Ectodermal cell (in vitro differentiated cells): ENCODE results near the gene BACH2.
A peak's percentile ranks its signal among the peaks of the same experiment; 100 is the strongest.

ENCODE experiments used
- H3K27ac ChIP-seq: 2 replicates; pipeline ENCODE4 v1.7.0; 2013; ENCODE audit warnings: mild to moderate bottlenecking, low read depth, low read length; ENCODE audit not compliant: insufficient read depth, poor library complexity, severe bottlenecking
- H3K27me3 ChIP-seq: 2 replicates; pipeline ENCODE4 v1.7.0; 2013; ENCODE audit warnings: mild to moderate bottlenecking, low read length; ENCODE audit not compliant: insufficient read depth, control insufficient read depth, poor library complexity, severe bottlenecking
- H3K36me3 ChIP-seq: one replicate; pipeline ENCODE4 v1.7.0; 2013; ENCODE audit warnings: low read length; ENCODE audit not compliant: control insufficient read depth, insufficient read depth
- H3K4me1 ChIP-seq: one replicate; pipeline ENCODE4 v1.7.0; 2013; ENCODE audit warnings: low read length; ENCODE audit not compliant: control insufficient read depth, insufficient read depth
- H3K4me3 ChIP-seq: 2 replicates; pipeline ENCODE4 v1.7.0; 2013; ENCODE audit warnings: low read depth, low read length, control low read depth; ENCODE audit not compliant: insufficient read depth
- H3K9me3 ChIP-seq: 2 replicates; pipeline ENCODE4 v1.7.0; 2013; ENCODE audit warnings: mild to moderate bottlenecking, low read length, moderate library complexity; ENCODE audit not compliant: control insufficient read depth
- WGBS, 2 experiments: methylation state at CpG; one replicate each; pipeline ENCODE4 v1.1.7; 2013; ENCODE audit warnings: missing lambda C conversion rate in 2 of 2; 5-methylcytosine and 5-hydroxymethylcytosine counted together

The BACH2 gene

DNA sequence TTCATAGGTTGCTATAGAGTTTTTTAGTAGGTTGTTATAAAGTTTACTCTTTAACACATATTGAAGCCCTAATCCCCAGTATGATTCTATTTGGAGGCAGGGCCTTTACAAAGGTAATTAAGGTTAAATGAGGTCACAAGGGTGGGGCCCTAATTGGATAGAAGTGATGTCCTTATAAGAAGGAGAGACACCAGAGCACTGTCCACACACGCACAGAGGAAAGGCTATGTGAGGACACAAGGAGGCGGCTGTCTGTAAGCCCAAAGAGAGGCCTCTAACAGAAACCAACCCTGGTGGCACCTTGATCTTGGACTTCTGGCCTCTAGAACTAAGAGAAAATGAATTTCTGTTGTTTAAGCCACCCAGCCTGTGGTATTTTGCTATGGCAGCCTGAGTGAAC is 303.8 kb downstream of the BACH2 start:
- H3K4me3 ChIP-seq: no peak overlapping the region
- no peaks in the 10 kb centered on the region for H3K9me3 ChIP-seq
- no peaks in the 10 kb centered on the region for H3K4me1 ChIP-seq
- 90 to 97% methylated on average over 2 of the region's 2 CpGs for WGBS, 2 experiments
- H3K27me3 ChIP-seq: no peaks in the 10 kb centered on the region
- no peaks in the 10 kb centered on the region for H3K36me3 ChIP-seq
- no peak overlapping the region for H3K27ac ChIP-seq

DNA sequence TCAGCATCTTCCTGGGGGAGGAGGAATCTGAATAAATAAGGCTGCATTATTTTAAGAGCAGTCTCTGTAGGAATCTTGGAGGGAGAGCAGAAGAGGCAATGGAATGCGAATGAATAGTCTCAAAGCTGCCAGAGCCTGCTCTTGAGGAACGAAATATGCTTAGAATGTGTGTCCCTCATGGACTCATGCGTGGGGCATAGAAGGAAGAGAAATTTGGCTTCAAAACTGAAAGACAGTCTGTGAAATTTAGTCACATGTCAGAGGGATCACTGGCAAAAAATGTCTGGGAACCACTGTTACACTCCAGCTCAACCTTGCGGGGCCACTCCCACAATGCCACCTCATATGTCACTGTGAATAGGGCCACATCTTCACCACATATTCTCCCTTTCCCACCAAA is 306.9 kb downstream of the BACH2 start:
- peaks cover 20% of the 10 kb centered on the region for H3K4me1 ChIP-seq
- no peaks in the 10 kb centered on the region for H3K27me3 ChIP-seq
- H3K36me3 ChIP-seq: no peaks in the 10 kb centered on the region
- H3K27ac ChIP-seq: no peak overlapping the region
- 90 to 91% methylated on average over 4 of the region's 4 CpGs for WGBS, 2 experiments
- no peak overlapping the region for H3K4me3 ChIP-seq
- no peaks in the 10 kb centered on the region for H3K9me3 ChIP-seq

DNA sequence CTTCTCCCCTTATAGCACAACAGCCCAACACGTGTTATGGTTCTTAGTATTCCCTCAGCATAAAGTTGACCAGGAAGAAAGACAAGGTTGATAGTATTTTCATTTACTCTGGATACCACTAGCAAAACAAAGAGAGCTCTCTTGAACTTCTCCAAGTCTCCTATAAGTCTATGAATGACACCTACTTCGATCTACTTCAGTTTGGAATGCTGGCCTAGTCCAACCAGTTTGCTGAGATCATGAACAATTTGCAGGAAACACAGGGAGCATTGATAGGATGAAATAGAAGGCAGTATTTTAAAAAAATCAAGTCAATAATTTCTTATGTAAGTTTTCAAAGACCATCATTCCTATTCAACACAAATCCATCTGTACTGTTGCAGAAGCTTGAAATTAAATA is 308.8 kb downstream of the BACH2 start:
- Histone ChIP-seq H3K4me1 (peaks cover 20% of the 10 kb centered on the region), H3K27me3 (no peaks in the 10 kb centered on the region), H3K36me3 (no peaks in the 10 kb centered on the region), H3K4me3 (no peak overlapping the region), H3K27ac (no peak overlapping the region), H3K9me3 (no peaks in the 10 kb centered on the region)
- WGBS, 2 experiments: 96 to 100% methylated on average over 2 of the region's 2 CpGs

DNA sequence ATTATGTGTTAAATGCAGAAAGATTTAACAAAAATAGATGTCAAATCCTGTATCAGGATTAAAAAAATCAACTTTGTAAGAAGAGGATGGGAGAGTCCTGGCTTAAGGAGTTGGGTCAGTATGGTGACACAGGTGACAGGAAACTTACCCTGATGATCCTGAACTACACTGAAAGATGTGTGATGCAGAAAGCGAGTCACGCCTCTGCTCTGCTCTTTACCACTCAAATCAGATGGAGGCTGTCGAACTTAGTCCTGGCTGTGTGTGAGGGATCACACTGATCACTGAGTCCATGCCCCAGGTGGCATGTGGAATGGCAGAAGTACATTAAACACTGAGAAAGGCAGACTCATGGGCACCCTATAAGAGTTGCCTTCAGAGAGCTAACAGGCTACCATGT is 309.5 kb downstream of the BACH2 start:
- Histone ChIP-seq H3K4me3 (no peak overlapping the region), H3K4me1 (peaks cover 20% of the 10 kb centered on the region), H3K27ac (no peak overlapping the region), H3K27me3 (no peaks in the 10 kb centered on the region), H3K9me3 (no peaks in the 10 kb centered on the region), H3K36me3 (no peaks in the 10 kb centered on the region)
- whole genome bisulfite sequencing, 2 experiments: 93 to 97% methylated on average over 3 of the region's 3 CpGs

DNA sequence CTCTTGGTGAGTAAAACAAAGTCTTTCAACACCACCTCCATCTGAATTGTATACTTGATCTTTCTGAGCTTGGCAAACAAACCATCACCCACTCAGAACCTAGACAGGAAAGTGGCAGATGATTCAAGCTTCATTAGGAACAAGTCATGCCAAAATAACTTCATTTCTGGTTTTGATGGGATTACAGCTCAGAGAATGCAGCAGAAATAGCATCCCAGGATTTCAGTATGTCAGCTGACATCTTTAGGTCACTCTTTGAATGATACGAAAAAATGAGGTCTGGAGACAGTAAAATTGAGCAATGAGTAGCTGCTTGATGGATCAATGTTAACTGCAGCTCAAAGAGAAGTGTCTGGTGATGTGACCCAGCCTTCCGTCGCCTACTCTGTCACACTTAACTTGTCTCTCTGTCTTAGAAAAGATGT is 310.0 kb downstream of the BACH2 start:
- H3K27me3 ChIP-seq: no peaks in the 10 kb centered on the region
- H3K4me1 ChIP-seq: peaks cover 20% of the 10 kb centered on the region
- no peaks in the 10 kb centered on the region for H3K9me3 ChIP-seq
- H3K4me3 ChIP-seq: no peak overlapping the region
- H3K36me3 ChIP-seq: no peaks in the 10 kb centered on the region
- no peak overlapping the region for H3K27ac ChIP-seq
- 92 to 95% methylated on average over 3 of the region's 3 CpGs for WGBS, 2 experiments

DNA sequence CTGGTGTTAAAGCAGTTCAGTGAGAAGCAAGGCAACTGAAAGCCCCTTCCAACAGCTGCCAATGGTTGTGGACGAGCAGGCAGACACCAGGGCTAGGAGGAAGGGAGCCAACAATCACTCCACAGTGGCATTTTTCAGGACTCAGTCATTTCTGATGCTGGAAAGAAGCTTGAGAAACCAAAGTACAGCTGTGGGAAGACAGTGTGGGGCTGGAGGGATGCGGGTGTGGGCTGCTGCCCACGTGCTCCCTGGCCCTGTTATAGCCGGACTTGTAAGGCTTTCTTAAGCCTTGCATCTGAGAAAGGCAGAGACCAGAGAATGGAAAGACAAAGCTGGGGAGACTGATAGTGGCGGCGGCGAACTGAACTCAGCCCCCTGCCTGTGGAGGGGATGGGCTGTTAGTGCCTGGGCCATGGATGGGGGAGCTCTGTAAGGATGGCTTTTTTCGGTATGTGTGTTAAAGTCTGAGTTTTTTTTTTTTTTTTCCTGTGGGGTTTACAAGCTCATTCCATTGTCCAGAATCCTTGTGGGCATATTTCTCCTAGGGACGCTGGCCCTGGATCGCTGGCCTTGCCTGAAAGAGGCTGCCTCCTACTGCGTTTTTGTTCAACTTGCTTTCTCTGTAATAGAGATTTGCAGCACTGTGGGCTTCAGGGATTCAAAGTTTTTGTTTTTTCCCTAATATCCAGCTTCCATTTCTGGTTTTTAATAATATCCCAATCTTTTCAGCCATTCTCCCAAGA is 310.7 kb downstream of the BACH2 start:
- Histone ChIP-seq H3K36me3 (no peaks in the 10 kb centered on the region), H3K4me3 (no peak overlapping the region), H3K27ac (peak overlapping the region; percentile 79), H3K9me3 (no peaks in the 10 kb centered on the region), H3K27me3 (no peaks in the 10 kb centered on the region), H3K4me1 (peaks cover 20% of the 10 kb centered on the region)
- WGBS, 2 experiments: 67 to 71% methylated on average over 11 of the region's 11 CpGs

DNA sequence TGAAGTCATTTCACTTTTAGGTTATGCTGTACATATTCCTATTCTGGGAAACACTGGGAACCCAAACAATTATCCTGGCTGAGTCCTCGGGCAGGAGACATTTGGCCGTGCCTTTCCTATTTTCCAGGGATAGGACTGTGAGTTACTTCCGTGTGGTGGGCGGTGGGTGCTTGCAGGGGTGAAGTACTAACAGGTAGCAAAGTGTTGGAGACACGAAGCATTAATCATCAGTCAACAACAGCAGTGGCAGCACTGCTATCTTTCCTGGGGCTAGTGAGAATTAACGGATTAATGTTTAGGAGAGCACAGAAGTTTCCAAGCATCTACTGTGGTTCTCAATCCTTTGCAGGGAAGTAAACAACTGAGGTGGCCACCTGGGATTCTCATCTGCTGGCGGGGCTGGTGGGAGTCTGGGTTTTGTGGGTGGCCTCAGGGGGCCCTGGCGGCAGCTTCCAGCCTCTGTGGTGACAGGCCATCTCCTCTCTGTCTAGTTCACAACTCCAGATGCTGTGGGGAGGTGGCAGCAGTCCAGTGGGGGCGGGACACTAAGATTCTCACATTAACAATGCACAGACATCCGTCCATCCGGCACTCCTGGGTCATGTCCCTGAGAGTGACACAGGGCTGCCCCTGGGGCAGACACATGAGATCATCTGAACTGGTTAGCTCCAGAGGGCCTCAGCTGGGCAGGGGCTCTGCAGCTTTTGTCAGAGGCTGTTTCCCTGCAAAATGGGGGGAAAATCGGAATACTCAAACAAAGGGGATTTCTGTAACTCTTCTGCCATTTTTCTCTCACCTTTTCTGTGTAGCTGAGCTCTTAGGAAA is 311.5 kb downstream of the BACH2 start:
- WGBS, 2 experiments: 83% methylated on average over 12 of the region's 12 CpGs
- Histone ChIP-seq H3K27ac (peak overlapping the region; percentile 79), H3K9me3 (no peaks in the 10 kb centered on the region), H3K4me1 (peaks cover 20% of the 10 kb centered on the region), H3K4me3 (no peak overlapping the region), H3K27me3 (no peaks in the 10 kb centered on the region), H3K36me3 (no peaks in the 10 kb centered on the region)

DNA sequence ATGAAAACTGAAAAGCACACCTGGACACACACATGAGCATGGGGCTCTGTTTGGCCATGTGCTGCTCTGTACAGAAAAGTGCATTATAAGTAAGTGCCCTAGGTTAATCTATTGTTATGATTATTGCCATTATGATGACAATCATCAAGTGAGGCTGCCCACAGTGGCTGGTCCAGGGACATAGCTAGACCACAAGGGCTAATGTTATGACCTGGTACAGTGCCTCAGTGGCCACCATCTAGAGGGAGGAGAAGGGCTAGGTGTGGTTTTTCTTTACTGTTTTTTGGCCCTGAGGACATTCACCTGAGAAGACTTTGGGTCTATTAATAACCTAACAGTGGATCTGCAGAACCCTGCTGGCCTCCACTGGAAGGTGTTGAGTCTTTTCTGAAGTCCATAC is 316.3 kb downstream of the BACH2 start:
- no peak overlapping the region for H3K27ac ChIP-seq
- no peaks in the 10 kb centered on the region for H3K9me3 ChIP-seq
- no peaks in the 10 kb centered on the region for H3K27me3 ChIP-seq
- H3K4me3 ChIP-seq: no peak overlapping the region
- H3K36me3 ChIP-seq: no peaks in the 10 kb centered on the region
- H3K4me1 ChIP-seq: peaks cover 32% of the 10 kb centered on the region

DNA sequence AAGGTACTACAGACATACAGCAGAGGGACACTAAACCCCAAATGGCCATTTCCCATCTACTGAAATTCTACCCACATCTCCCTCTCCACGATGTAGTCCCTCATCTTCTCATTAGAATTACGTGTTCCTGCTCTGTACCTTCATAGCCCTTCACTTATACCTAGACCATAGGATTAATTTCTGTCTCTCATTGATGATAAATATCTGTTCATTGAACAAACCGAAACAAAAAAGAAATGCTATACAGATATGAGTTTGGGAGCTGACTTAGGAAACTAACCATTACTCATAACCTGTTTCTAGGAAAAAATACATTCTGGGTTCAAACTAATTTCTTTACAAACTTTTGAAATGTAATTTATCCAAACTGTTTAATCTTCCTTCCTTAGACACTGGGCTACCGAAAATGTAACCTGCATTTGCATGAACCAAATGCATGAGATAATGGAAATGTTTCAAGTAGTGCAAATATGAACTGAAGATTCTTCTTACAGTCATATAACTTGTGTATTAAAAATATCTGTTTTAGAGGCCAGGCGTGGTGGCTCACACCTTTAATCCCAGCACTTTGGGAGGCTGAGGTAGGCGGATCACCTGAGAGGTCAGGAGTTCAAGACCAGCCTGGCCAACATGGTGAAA is 317.0 kb downstream of the BACH2 start:
- Histone ChIP-seq H3K4me1 (peaks cover 27% of the 10 kb centered on the region), H3K27me3 (no peaks in the 10 kb centered on the region), H3K36me3 (no peaks in the 10 kb centered on the region), H3K27ac (no peak overlapping the region), H3K9me3 (no peaks in the 10 kb centered on the region), H3K4me3 (no peak overlapping the region)
- WGBS, 2 experiments: 90 to 97% methylated on average over 5 to 6 of the region's 6 CpGs

DNA sequence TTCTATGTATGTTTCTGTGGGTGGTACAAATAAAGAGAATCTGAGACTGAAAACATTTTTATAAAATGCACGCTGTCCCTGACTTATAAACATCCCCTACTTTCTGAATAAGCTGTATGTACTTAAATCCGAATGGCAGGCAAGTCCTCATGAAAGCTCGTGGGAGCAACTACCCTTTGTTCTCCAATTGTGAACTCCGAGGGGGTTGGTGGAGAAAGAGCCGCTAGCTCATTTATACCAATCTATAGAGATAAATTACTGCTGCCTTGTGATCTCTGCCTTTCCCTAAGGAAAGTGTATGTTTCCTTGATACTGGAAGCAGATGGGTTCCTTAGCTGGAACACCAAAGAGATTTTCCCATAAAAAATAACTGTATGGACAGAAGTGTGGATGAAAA is 317.9 kb downstream of the BACH2 start:
- H3K4me3 ChIP-seq: no peak overlapping the region
- peak overlapping the region; percentile 56 for H3K27ac ChIP-seq
- no peaks in the 10 kb centered on the region for H3K27me3 ChIP-seq
- H3K4me1 ChIP-seq: peaks cover 27% of the 10 kb centered on the region
- H3K36me3 ChIP-seq: no peaks in the 10 kb centered on the region
- 41 to 59% methylated on average over 2 to 5 of the region's 5 CpGs for WGBS, 2 experiments
- H3K9me3 ChIP-seq: no peaks in the 10 kb centered on the region
